ENCODE data around the gene SEC61A1.

SEC61A1 gene

DNA sequence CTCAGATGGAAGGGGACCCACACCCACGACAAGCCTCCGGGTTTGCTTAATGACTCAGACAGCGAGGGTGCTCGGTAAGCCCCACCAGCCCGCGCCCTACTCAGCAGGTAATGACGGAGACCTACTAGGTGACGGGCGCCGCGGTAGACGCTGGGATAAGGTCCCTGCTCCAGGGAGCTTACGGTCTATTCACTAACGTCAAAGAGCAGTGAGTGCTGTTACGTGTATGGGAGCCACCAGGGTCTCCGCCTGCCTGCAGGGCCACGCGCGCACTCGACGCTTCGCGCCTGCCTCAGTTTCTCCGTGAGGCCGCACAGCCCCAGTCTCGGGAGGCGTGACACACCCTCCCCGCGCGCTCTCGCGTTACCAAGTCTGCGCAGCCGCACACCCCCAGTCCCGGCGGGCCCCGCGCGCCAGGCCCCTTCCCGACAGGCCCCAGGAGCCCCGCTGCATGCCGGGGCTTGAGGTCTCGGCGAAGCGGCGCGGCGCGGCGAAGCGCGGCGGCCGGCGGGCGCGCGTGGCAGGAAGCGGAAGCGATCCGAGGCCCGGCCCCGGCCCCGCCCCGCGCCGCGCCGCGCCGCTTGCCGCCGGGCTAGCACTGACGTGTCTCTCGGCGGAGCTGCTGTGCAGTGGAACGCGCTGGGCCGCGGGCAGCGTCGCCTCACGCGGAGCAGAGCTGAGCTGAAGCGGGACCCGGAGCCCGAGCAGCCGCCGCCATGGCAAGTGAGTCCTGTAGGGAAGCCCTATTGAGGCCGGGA, at the start of gene SEC61A1:
Gene SEC61A1 (plus strand): TSS at position 601 of the 758 bp plus-strand sequence. CDS start 116 bp downstream, at position 717.
- peak; percentile 92 for DNase-seq

- DNase-seq, result no peak
Observed at GRCh38 chr3:128004661-128005060, 47.6 kb upstream of the SEC61A1 start.

DNA sequence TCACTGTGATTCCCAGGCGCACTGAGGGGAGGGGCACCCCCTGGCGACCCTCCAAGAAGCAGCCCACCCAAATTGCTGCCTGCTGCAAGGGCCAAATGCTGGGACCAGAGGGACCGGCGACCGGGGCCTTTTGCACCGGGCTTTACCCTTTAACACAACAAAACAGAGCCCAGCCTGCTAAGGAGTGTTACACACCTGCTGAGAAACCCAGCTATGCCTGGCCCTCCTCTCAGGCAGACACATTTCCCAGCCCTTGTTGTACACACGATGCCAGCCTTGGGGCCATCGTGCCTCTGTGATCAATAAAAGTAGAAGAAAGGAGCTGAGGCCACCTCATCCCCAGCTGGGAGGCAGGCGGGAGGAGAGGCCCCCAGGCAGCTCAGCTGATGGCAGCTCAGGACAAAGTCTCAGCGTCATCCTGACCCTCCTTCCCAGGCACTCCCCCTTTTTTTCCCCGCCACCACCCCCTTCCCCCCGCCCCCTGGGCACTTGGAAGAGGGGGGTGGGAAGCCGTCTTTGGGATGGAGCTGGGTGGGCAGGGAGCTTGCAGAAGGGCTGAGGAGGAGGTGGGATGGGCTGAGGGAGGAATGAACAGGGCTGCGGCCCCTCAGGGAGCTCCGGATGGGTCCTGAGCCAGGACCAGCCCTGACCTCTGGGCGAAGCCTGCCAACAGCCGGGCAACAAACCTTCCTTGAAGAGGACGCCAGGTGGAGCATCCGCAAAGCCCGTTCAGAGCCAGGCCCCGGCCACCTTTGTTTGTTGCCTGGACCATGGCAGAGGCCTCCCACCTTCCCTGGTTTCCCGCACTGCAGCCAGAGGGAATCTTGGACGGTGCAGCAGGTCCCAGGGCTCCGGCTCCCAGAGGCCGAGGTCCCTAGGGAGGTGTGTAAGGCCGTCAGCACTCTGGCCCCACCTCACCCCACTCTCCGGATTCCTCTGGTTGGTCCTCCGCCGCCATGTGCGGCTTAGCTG, 45.9 kb upstream of the SEC61A1 start:
- DNase-seq, result no peak

DNA sequence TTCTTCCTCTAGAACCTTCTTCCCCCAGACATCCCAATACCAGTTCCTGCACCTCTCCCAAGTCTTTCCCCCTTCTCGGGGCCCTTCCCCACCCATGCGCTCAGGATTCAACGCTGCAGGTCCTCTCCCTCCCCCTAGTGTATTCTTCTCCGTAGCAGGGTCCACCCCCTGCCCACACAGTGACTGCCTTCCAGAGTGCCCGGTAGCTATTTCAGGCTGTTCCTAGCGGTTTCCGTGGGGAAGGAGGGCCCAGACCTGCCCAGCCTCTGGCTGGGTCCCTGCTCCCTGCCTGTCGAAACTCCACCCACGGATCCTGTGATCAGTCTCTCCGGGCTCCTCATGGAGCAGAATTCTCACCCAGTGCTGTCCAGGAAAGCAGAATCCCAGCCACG, 45.2 kb upstream of the SEC61A1 start:
- no peak for DNase-seq

GRCh38 chr3:128009952-128010846, 42.0 kb upstream of the SEC61A1 start:
- DNase-seq, result no peak

- no peak for DNase-seq
Observed at GRCh38 chr3:128011140-128011539, 41.1 kb upstream of the SEC61A1 start.

GRCh38 chr3:128012050-128012449, 40.2 kb upstream of the SEC61A1 start:
- DNase-seq, result no peak

DNA sequence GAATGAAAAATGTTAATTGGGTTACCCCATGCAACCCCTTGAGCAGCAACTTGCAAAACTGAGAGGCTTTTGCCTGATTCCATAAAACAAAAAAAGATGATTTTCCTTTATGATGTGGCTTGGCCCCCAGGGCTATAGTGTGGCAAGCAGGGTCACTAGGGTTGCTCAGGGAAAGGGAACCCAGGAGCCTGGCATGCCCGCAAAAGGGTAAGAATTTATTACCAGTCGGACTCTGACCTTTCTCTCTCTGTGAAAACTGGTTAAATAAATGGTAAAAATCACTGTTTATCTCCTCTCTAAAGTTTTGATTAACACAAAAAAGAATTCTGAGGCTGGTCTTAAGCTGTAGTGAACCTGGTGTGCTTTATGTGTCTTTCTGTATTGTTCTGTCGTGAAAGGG, 37.7 kb upstream of the SEC61A1 start:
- DNase-seq, result no peak

- DNase-seq, result no peak
Observed at GRCh38 chr3:128016502-128016901, 35.7 kb upstream of the SEC61A1 start.

GRCh38 chr3:128021768-128022372, 30.4 kb upstream of the SEC61A1 start:
- no peak for DNase-seq

- no peak for DNase-seq
Observed at GRCh38 chr3:128033102-128033501, 19.1 kb upstream of the SEC61A1 start.

DNA sequence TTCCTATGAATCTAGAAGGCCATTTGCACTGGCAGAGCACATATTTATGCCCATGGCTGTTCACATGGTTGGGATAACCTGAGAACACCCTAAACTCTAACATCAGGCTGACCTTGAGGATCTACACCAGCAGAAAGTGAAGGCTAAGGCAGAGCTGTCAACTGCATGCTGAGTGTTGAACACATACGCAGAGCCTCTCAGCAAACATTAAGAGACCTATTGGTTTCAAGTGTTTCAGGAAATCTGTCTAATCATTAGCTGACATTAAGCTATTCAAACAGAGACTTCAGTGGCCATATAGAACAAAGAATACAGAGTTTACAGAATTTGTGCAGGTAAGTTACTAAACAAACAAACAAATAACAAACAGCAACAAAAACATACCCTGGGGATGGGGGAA, 16.1 kb upstream of the SEC61A1 start:
- no peak for DNase-seq

- no peak for DNase-seq
Observed at GRCh38 chr3:128040041-128040440, 12.2 kb upstream of the SEC61A1 start.

DNA sequence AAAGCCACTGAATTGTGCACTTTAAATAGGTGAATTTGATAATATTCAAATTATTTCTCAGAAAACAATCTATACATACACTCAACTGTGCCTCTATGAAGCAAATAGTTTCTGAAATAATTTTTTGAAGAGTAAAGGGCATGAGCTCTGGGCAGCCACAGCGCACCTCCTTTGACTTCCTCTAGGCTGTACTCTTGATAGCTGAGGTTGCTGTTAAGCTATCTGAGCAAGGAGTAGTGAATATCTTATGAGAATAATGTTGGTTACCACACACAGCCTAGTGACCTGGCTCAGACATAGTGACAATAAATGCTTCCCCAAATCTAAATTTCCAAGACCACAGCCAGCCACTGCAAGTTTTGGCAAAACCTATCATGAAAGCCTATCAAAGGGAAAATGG, 11.6 kb upstream of the SEC61A1 start:
- DNase-seq, result no peak

DNA sequence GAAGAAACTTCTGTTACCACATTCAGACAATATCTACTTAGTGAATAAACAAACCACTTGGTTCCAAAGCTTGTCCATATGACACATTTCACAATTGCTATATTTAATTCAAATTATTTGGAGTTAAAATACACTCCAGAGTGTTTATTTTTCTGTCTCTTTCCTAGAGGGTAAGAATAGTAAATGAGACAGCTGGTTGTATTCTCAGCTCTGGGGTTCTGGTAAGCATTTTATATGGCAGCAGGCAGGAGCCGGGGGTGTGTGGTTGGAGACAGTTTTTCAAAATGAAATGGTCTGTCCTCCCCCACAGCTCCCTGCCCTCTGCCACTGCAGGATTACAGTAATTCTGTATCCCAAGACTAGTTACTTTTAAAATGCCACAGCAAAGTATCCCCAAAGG, 10.9 kb upstream of the SEC61A1 start:
- no peak for DNase-seq

DNA sequence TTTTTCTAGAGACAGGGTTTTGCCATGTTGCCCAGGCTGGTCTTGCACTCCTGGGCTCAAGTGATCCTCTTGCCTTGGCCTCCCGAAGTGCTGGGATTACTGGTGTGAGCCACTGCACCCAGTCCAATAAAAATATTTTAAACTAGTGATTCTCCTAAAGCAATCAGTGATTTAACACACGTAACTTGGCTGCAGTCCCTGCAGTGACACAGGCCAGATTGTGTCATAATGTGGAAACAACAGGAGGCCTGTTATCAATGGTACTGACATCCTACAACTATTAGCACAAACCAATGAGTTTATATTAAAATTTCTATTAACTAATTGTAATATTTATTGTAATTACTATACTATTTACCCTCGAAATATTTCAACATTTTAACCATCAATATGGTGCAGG, 1.6 kb upstream of the SEC61A1 start:
- DNase-seq, result no peak

GRCh38 chr3:128051459-128051836, 789 bp upstream of the SEC61A1 start:
- DNase-seq, result no peak

DNA sequence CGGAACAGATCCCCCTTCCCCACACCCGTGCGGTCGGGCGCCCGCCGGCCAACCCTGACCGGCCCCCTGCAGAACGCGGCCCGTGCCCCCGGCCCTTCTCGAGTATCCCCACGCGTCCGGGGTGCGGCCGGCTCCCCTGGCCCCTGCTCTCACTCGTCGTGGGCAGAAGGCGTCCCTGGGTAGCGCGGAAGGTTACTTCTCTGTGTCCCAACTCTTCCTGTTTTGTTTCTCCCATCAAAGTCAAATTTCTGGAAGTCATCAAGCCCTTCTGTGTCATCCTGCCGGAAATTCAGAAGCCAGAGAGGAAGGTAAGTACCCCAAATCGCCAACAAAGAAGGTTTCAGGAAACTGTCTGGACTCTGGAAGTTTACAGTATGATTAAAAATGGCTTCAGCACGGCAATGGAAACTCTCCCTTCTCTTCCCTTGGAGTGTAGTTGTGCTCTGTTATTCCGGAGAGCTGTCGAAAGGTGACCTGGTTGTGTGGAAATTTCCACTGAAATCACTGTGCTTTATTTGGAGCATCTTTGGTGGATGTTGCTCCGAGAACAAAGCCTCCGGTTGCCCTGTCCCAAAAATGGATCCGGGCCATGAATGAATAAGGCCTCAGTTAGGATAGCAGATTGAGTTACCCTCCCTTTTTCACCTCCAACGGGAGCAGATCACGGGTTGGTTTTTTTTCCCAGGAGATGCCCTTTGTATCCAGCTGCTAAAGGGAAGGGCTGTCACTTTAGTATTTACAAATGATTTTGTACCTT, 536 bp downstream of the SEC61A1 start:
- no peak for DNase-seq

DNA sequence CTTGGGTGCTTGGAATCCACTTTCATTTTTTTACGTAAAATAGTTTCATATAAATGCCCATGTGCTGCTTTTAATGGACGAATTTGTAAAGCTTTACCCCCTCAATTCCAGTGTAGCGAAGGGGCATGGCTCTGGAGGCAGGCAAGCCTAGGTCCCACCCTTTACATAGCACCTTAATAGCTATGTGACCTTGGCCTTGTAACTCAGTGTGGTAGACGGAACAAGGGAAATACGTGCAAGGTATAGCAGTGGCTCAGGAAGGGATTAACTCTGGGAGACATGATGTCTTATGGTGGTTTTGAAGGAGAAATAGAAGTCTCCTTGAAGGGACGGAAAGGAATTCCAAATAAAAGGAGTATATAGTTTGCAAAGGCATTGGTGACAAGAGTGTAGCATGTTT, 1.4 kb downstream of the SEC61A1 start:
- no peak for DNase-seq

DNA sequence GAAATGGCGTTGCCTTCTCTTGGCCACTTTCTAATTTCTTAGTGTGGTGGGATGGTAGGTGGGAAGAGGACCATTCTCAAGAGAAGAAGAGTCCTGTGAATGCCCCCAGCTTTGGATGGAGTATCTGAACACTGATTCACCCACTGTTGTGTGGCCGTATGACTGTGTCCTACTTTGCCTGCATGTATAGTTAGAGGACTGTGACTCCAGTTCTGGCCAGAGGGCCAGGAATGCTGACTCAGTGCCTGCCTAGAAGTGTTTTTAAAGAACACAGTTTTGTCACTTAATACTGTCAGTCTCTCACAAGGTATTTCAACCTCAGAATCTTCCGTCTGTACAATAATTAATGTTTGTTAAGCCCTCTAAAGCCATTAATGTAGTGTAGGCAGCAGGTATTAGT, 2.1 kb downstream of the SEC61A1 start:
- DNase-seq, result no peak

DNA sequence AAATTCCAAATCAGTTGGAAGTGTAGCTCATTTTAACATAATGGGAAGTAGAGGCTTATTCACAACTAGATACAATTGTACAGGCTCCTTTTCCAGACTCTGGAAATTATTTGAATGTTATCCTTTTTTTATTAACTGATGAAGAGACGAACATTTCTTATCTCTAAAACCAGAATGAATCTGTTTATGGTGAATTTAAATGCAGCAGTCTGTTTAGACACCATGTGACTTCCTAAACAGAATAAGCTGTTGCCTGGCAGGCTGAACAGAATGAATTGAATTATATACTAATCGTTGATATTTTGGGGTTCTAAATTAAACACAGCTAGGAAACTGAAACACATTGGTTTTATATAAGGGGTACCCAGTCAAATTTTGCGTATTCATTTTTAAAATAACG, 4.0 kb downstream of the SEC61A1 start:
- DNase-seq, result no peak

Data from stimulated activated naive CD4-positive, alpha-beta T cell treated with Interleukin-2 at 50 U/mL for 16 hours (primary cell).